Right lobe of liver (tissue), 4 donors: ENCODE data around the gene PLXNA2.

Experiments used
- POLR2A ChIP-seq: fragments of 450-650 bp; IDR thresholded peaks from one replicate; pipeline ENCODE4 v1.6.1; 2017; ENCODE audit warnings: antibody characterized with exemption, mild to moderate bottlenecking
- TF ChIP-seq, protein P1 (sequence below), 4 donors: fragments of 200-600 bp in 3 of 4; fragments of 450-650 bp in 1 of 4; IDR thresholded peaks; one replicate each; pipeline versions ENCODE4 v1.5.1 to v1.8.0; 2016 to 2022; ENCODE audit warnings: antibody characterized with exemption in 4 of 4, mild to moderate bottlenecking in 2 of 4
- donor health status: DM: no; HTN: no; CAD: no.
- donor health status: DM: no; HTN: no; CAD: no.
- donor health status: DM: no; HTN: yes; CAD: no.

DNA sequence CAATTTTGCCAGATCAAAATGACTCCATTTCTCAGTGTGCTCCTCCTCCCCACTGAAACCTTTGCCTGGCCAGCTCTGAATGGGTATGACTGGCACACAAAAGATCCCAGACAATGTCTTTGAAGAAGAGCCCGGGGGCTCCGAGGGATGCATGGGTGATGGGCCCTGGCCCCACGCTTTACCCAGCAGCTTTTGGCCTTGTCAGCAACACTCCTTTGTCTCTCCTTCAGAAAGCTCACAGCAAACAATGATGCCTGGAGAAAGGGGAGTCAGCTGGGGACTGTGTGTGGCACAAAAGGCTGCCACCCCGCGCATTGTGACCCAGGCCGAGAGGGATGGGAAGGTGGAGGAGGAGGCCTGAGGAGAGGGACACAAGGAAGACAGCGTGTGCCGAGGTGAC, 45.9 kb downstream of the PLXNA2 start:
- TF ChIP-seq, protein P1, sequence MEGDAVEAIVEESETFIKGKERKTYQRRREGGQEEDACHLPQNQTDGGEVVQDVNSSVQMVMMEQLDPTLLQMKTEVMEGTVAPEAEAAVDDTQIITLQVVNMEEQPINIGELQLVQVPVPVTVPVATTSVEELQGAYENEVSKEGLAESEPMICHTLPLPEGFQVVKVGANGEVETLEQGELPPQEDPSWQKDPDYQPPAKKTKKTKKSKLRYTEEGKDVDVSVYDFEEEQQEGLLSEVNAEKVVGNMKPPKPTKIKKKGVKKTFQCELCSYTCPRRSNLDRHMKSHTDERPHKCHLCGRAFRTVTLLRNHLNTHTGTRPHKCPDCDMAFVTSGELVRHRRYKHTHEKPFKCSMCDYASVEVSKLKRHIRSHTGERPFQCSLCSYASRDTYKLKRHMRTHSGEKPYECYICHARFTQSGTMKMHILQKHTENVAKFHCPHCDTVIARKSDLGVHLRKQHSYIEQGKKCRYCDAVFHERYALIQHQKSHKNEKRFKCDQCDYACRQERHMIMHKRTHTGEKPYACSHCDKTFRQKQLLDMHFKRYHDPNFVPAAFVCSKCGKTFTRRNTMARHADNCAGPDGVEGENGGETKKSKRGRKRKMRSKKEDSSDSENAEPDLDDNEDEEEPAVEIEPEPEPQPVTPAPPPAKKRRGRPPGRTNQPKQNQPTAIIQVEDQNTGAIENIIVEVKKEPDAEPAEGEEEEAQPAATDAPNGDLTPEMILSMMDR (IDR thresholded peaks at IDR 0.05), result no peak
- no peak for TF ChIP-seq POLR2A
